ENCODE measurements around the gene TUBA8.
A peak's percentile ranks its signal among the peaks of the same experiment; 100 is the strongest.
"Not testable (repeated sequence)": the region's sequence is repeated elsewhere in the genome, so short reads cannot be mapped to it uniquely, and the experiment has no call there.

Gene TUBA8

DNA sequence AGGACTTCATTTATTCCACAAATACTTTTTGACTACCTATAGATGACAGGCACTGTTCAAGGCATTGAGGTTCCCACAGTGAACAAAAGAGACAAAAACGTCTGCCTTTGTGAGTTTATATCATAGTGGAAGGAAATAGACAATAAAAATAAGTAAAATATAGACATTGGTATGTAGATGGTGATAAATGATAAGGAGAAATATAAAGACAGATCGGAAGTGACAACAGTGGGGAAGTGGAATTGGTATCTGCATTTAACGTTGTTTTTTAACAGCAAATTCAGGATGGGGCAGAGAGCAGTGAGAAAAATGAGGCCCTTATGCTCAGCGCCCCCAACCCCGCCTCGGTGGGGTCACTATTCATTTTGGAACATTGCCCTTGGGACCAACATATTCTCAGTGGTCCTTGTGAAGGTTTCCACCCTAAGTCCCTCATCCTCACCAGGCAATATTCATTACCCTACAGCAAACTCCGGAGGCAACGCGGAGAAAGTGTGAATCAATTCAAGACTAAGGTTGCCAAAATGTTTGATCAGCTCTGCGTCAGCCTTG, 33.4 kb upstream of the TUBA8 start:
- no peak for DNase-seq (ENCODE audit: low spot score)

DNA sequence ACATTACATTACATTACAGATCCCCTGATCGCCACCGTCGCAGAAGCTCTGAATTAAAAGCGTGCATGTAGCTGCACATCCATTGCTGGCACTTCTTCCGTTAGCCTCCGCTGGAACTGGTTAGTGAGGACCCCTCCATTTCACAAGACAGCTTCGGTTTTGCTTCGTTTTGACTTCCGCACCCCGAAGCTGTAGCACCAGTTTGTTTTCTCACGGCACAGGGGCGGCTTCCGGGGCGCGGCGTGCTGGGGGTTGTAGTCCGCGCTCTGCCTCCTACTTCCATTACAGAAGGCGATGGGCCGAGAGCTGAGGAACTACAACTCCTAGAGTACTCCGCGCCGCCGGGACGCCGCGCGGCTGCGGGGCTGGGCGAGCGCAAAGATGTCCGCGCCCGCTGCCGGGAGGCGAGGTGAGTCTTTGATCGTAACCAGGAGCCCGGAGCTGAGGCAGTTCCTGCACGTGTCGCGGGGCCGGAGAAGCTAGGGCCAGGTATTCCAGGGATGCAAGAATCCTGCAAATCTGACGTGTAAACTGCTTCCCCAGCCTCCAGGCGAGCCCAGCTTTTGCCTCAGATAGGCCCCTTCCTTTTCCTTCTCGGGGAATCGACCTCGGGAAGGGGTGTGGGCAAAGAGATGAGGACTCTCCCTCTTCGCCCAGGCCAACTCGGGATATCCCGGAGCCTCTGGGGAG, 32.8 kb upstream of the TUBA8 start, which contains the start of gene PEX26:
PEX26 (plus strand) TSS at position 352 of the 690 bp plus-strand sequence. CDS start 387 bp downstream, outside the sequence.
- peak; percentile 97 for DNase-seq (ENCODE audit: low spot score)

DNA sequence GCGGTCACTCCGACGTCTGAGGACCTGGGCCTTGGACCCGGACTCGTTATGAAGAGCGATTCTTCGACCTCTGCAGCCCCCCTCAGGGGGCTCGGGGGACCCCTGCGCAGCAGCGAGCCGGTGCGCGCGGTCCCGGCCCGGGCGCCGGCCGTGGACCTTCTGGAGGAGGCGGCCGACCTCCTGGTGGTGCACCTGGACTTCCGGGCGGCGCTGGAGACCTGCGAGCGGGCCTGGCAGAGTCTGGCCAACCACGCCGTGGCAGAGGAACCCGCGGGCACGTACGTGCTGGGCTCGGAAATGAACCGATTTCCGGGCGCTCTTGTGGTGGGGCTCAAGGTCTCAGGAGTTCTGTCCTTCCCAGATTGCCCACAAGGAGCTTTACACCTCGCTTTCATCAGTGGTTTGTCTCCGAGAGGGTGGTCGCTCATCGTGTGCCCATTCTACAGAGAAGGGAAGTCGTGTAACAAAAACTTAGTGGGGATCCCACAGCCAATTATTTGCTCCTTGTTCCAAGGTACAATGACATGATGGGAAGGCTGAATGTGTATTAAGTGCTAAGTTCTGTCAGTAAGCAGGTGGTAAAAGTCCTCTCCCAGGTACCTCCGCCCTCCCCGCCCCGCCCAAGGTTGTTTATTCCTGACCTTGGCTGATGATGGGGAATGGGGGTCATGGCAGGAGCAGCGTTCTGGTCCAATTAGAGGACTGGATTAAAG, 32.1 kb upstream of the TUBA8 start:
- no peak for DNase-seq (ENCODE audit: low spot score)

DNA sequence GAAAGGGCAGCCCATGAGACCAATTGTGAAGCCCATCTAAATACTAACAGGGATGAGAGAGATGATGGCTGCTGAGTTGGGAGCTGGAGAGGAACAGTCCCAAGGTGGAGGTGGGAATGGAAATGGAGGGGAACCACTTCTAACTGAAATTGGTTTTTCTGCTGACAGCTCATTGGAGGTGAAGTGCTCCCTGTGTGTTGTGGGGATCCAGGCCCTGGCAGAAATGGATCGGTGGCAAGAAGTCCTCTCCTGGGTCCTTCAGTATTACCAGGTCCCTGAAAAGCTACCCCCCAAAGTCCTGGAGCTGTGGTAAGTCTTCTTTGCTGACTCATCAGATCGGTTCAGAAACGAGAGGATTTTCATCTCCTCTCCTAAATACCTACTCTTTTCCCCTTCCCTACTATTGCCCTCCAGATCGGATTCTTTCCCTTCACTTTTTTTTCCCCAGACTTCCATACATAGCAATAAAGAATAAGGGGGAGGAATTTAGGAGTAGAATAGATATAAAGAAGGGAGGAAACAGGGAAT, 30.8 kb upstream of the TUBA8 start:
- no peak for DNase-seq (ENCODE audit: low spot score)

DNA sequence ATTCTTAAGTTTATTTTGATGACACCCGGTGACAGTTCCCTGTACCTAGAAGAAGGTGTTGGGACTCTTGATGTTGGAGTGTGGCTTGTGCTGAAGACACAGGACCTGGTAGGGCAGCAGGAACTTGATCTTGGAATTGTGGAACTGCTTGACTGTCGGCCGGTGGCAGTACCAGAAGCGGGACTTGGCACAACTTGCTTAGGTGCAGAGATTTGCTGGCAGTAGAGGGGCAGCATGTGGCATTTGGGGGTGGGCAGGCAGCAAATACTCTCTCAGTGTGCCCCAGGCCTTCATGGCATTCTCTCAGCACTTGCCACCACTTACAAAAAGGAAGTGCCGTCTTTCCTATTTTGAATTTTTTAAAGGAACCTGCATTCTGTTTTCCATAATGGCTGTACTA, 29.2 kb upstream of the TUBA8 start:
- DNase-seq (ENCODE audit: low spot score), result no peak

DNA sequence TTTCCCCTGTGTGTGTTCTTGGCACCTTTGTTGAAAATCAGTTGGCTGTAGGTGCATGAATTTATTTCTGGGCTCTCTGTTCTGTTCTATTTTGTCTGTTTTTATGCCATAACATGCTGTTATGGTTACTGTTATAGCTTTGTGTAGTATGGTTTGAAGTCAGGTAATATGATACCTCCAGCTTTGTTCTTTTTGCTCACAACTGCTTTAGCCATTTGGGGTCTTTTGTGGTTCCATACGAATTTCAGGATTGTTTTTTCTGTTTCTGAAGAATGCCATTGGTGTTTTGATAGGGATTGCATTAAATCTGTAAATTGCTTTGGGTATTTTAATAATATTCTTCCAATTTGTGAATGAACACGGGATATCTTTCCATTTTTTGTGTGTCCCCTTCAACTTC, 28.1 kb upstream of the TUBA8 start:
- DNase-seq (ENCODE audit: low spot score), result no peak

DNA sequence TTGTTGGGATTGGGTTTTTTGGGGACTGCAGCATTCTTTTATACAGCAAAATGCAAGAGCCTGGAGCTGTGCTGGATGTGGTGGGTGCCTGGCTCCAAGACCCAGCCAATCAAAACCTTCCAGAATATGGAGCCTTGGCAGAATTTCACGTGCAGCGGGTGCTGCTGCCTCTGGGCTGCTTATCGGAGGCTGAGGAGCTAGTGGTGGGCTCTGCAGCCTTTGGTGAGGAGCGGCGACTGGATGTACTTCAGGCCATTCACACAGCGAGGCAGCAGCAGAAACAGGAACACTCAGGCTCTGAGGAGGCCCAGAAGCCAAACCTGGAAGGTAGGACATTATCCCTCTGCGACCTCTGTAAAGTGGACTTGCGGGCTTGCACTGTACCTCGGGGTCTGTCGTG, 27.2 kb upstream of the TUBA8 start:
- no peak for DNase-seq (ENCODE audit: low spot score)

DNA sequence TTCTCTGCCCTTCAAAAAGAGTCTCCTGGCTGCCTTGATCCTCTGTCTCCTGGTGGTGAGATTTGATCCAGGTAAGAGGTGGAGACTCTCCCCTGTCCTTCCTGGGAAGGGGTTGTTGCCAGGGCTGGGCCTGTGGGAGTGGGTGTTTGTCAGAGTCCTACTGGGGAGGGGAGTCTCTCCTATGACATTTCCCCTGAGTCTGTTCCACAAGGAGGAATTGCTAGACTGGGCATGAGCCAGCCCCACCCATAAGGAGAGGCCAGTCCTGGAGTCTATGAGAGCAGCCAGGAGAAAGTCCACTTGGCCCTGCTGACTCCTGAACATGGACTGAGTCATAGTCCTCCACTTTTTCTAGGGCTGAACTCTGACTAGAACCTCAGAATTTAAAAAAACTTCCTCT, 25.4 kb upstream of the TUBA8 start:
- DNase-seq (ENCODE audit: low spot score), result no peak

DNA sequence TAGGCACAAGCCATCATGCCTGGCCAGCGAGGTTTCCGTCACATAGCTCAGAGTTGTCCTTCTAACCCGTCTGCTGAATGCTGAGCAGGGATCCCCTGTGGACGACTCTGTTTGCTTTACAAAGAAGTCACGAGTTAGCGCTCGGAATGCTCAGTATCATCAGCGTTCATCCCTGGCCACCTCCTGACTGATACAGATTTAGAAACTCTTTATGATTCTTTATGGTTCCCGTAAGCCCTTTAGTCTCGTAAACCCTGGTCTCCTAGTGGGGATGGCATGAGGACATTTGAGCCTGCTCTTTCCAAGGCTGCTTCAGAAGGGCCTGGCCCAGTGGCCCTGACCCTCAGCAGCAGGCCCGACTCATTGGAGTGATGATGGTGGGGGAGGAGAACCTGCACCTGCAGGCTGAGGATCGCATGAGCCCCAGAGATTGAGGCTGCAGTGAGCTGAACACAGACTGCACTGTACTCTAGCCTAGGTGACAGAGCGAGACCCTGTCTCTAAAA, 23.2 kb upstream of the TUBA8 start:
- no peak for DNase-seq (ENCODE audit: low spot score)

DNA sequence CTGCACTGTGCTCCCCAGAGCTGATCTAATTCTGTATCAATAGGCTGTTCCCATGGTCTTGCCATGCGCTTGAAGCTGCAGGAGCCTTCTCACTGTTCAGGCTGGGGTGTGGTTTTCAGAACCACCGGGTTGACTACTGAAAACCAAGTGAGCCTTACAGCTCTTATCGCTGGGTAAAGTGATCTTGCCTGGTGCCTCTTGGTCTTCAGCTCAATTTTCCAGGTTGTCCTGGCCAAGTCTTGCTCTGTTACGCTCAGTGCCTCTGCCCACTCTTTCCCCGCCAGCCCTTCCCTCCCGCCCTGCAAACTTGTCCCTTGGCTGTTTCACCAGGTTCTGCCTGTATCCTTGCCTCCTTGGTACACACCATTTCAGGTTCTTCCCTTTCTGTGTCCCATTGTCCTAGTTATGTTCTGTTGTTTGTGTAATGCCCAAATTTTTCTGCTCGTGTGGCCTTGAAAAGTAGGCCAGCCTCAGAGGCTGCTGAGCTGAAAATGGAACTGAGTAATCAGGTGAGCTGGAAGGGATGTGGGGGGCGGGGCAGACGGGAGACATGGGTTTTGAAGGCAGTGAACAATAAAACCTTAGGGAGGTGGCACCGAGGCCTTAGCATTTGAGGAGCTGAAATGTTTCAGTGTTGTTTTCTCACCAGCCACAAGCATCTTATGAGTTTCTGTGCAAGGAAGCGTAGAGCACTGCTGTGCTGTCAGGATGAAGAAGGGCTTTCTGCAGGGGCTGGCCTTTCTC, 21.6 kb upstream of the TUBA8 start:
- DNase-seq (ENCODE audit: low spot score), result peak; percentile 82

DNA sequence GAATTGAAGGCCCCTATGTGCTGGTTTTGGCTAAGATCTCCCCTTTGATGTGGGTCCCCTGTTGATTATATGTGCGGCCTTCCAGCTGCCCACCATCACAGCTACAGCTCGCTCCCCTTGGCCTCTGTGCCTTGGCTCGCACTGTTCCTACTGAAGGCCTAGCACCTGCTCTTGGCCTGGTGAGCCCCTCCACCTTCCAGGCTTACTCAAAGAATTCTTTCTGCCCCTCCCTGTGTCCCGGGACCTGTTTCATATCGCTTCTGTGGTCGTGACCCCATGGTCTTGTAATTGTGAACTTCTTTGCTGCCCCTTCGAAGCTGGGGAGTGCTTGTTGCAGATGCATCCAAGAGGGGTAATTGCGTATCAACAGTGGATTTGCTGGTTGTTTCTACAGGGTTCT, 20.3 kb upstream of the TUBA8 start:
- DNase-seq (ENCODE audit: low spot score), result no peak

DNA sequence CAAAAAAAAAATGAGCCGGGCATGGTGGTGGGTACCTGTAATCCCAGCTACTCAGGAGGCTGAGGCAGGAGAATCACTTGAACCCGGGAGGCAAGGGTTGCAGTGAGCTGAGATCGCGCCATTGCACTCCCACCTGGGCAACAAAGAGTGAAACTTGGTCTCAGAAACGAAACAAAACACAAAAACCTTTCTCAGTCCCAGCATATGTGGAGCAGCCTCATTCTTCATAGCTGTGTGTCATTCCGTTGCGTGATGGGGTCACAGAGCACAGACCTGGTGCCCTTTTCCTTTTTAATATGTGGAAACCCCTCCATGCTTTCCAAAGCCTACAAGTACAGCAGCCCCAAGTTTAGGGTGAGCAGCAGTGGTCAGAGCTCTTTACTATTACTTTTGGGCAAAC, 19.1 kb upstream of the TUBA8 start:
- no peak for DNase-seq (ENCODE audit: low spot score)

DNA sequence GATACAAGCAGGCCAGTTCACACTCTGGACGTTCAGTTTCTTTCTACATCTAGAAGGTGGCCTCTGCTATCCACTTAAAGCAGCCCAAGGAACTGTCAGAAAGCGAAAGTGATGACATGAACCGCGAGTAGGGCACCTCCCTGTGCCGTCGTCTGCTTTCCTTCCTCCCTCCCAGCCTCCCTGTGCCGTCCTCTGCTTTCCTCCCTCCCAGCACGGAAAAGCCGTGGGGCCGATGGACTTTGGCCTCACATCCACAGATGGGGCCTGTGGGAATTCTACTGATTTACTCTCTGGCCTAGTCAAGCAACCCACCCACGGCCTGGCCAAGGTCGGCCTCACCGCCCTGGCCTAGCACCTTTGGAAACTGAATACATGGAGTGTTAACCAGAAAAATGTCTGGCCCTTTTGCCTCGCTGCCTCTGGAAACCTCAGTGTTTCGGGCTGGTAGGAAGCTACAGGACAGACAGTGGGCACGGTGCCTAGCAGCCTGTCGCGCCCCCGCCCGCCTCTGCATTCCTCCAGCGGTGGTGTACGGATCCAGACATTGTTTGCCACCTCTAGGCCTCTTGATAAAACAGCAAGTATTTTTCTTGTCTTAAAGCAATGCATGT, 18.6 kb upstream of the TUBA8 start:
- DNase-seq (ENCODE audit: low spot score), result no peak

DNA sequence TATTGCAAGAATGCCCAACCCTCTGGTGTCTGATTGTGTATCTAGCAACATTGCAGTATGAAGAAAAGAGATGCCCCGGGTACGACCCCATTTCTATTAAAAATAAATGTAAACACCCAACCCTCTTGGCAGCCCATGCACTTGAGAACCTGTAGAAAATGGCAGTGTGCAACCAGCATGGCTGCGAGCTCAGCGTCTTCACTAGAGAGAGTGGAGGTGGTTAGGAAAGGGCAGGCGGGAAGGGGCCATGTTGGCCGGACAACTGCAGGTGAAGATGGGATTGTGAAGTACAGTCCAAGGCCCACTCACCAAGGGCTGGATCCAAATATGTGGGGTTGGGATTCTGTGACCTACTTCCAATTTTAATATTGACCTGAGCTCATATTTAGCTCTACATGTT, 16.9 kb upstream of the TUBA8 start:
- no peak for DNase-seq (ENCODE audit: low spot score)

DNA sequence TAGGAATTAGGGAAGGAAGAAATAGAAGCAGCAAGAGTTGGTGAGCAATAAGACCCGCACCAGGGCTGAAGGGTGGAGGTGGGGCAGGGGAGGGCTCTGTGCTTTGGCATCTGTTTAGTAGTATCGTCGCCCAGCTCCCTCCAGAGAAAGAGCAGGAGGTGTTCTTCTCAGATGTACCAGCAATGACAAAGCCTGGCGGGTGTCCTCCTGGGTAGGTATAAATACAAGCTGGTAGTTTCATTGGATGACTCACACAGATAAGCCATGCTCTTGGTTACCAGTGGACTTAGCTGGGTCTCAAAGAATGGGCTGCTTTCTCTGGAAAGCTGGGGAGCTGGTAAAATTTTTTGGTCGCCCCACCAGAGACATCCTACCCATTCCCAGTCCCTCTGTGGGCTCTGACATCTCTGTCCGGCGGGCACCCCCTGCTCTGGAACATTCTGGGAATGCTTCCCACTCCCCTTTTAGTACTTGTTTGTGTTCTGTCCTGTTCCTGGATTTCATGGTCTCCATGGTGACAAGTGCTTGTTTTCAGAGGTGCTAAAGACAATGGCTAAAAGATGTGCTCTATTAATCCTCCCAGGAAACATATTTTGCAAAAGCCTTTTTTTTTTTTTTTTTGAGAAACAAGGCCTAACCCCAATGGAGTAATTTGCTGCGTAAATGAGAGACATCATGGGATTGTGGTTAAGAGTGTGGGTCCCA, 15.4 kb upstream of the TUBA8 start:
- DNase-seq (ENCODE audit: low spot score), result peak; percentile 74

DNA sequence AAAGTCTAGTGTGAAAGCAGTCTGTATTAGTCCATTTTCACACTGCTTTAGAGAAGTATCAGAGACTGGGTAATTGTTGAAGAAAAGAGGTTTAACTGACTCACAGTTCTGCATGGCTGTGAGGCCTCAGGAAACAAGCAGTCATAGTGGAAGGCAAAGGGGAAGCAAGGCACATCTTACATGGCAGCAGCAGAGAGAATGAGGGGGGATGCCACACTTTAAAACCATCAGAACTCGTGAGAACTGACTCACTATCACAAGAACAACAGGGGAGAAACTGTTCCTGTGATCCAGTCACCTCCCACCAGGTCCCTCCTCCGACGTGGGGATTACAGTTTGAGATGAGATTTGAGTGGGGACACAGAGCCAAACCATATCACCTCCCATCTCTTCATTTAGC, 13.8 kb upstream of the TUBA8 start:
- no peak for DNase-seq (ENCODE audit: low spot score)

DNA sequence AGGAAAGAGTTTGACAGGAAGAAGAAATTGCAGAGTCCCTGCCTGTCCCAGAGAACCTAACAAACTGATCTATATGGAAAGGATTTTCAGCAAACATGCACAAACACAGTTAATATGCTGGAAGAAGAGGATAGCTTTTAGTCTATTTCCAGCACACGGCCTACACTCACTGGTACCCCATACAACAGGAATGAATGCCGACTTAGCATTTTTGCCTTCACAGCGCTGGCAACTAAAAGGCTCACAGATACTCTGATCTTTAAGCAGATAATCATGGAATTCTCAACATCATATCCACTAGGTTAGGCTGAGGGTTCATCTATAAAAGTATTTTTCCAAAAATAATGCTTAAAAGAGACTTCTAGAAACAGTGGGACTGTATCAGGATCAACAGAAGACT, 9.8 kb upstream of the TUBA8 start:
- DNase-seq (ENCODE audit: low spot score), result no peak

DNA sequence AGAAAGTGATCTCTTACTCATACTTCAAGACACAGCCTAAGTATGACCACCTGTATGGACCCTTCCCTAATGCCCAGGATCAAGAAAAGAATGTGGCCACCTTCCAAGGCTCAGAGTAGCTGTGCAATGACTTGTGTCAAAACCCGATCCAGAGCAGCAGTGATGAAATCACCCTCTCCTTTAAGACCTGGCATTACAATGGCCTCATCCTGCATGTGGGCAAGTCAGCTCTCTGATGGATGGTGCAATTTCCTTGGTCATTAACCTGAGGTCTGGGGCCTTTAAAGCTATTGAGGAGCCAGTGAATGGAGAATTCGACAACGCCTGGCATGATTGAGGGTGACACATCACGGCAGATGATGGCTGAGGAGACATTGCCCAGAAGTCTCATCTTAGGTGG, 9.1 kb upstream of the TUBA8 start:
- no peak for DNase-seq (ENCODE audit: low spot score)

DNA sequence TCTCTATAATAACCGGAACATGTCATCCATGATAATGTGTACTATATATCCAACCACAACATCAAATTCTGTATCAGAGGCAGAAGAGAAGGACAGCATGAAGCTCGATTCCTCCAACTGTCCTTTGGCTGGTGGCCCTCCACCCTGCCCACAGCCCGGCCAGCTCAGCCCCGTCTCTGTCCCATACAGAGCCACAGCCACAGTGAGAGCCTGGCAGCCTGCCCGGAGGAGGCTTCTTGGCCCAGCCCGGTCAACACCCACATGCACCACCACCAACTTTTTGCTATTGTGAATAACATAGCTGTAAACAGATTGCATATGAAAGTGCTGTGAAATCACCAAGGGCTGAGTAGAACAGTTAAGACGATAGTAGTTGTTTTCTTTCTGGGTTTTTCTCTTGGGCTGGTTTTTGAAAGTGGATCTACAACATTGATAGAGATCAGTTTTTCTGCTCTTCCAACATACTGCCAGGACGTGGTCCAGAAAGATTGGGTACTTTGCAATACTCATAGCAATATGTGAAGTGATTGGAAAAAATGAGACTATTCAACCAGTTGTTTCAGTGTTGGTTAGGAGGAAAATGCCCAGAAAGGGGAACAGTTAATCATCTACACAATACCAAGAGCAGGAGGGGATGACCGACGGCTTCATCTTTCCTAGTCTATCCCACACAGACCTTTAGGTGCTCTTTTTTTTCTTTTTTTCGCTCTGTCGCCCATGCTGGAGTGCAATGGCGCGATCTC, 6.9 kb upstream of the TUBA8 start:
- peak; percentile 46 for DNase-seq (ENCODE audit: low spot score)

DNA sequence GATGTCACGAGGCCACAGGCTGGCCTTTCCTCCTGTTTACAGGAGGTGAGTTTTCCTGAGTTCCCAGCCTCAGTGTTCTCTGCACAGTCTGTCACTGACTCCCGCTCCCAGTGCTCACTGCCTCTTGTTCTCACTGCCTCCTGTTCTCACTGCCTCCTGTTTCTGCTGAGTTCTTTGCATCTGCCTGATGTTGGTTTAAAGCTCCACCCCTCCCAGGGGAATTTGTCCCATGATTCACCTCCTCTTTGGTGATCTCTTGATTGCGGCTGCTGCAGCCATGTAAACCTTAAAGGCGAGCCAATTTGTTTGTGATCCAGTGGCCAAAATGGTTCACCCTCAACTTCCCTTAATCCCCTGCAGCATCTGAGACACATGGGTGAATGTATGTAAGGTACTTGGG, 6.0 kb upstream of the TUBA8 start:
- DNase-seq (ENCODE audit: low spot score), result no peak

DNA sequence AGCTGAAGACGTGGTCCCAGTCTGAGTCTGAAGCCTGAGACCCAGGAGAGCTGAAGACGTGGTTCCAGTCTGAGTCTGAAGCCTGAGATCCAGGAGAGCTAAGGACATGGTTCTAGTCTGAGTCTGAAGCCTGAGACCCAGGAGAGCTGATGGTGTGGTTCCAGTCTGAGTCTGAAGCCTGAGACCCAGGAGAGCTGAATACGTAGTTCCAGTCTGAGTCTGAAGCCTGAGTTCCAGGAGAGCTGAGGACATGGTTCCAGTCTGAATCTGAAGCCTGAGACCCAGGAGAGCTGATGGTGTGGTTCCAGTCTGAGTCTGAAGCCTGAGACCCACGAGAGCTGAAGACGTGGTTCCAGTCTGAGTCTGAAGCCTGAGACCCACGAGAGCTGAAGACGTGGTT, 4.6 kb upstream of the TUBA8 start:
- DNase-seq (ENCODE audit: low spot score), result not testable (repeated sequence)
